HepG2 (cell line): ENCODE results near the gene ATR. TPM values are rescaled to one million over a fixed set of nuclear protein-coding genes. Genes with fewer than 3 reads are reported as not detected.
A peak's percentile ranks its signal among the peaks of the same experiment; 100 is the strongest.

Experiments
- BORCS8-MEF2B ChIP-seq: sonication (generic); formaldehyde crosslinking; IDR thresholded peaks from 2 replicates; pipeline ENCODE4 v1.8.0; 2022; ENCODE audit warnings: mild to moderate bottlenecking, missing genetic modification reagents
- ETV6 ChIP-seq: sonication (generic); formaldehyde crosslinking; conservative IDR thresholded peaks from 2 replicates; pipeline ENCODE4 v1.4.0; 2020; ENCODE audit warnings: missing genetic modification reagents
- FOXO1 ChIP-seq: sonication (generic); formaldehyde crosslinking; IDR thresholded peaks from 2 replicates; pipeline ENCODE4 v1.4.0; 2020; ENCODE audit warnings: missing genetic modification reagents
- HDAC1 ChIP-seq: sonication (generic); formaldehyde crosslinking; IDR thresholded peaks from 2 replicates; pipeline ENCODE4 v1.5.1; 2020; ENCODE audit warnings: mild to moderate bottlenecking, missing genetic modification reagents
- KAT7 ChIP-seq: IDR thresholded peaks from 2 replicates; pipeline ENCODE4 v1.6.1; 2018; ENCODE audit warnings: borderline replicate concordance, missing compliant biosample characterization
- POGZ ChIP-seq: sonication (generic); formaldehyde crosslinking; IDR thresholded peaks from 2 replicates; pipeline ENCODE4 v1.4.0; 2020; ENCODE audit warnings: mild to moderate bottlenecking, missing genetic modification reagents
- RBM22 ChIP-seq: fragments of 200-400 bp; formaldehyde crosslinking; optimal IDR thresholded peaks from 2 replicates; pipeline ENCODE3; 2017; ENCODE audit warnings: mild to moderate bottlenecking, low read length, moderate library complexity
- WIZ ChIP-seq: sonication (generic); formaldehyde crosslinking; IDR thresholded peaks from 2 replicates; pipeline ENCODE4 v1.5.1; 2020; ENCODE audit warnings: mild to moderate bottlenecking, missing genetic modification reagents
- ZNF350 ChIP-seq: sonication (generic); formaldehyde crosslinking; IDR thresholded peaks from 2 replicates; pipeline ENCODE4 v1.4.0; 2020; ENCODE audit warnings: mild to moderate bottlenecking, low read depth, missing genetic modification reagents, borderline replicate concordance
- ZNF703 ChIP-seq: sonication (generic); formaldehyde crosslinking; IDR thresholded peaks from 2 replicates; pipeline ENCODE4 v1.5.1; 2020; ENCODE audit warnings: missing genetic modification reagents, mild to moderate bottlenecking, moderate library complexity, borderline replicate concordance
- ZNF709 ChIP-seq: sonication (generic); formaldehyde crosslinking; IDR thresholded peaks from 2 replicates; pipeline ENCODE4 v1.5.0; 2020; ENCODE audit warnings: mild to moderate bottlenecking, missing genetic modification reagents
- ZNF83 ChIP-seq: sonication (generic); formaldehyde crosslinking; IDR thresholded peaks from 2 replicates; pipeline ENCODE4 v1.4.0; 2020; ENCODE audit warnings: missing genetic modification reagents, mild to moderate bottlenecking, borderline replicate concordance
- polyA plus RNA-seq, 8 experiments: library from polyadenylated mRNA; depleted of rRNA in 3 of 8; stranded (reverse) in 7 of 8; unstranded in 1 of 8; fragments of >200 nt; fragmentation: Illumina TruSeq in 4 of 8; extraction: Trizol in 4 of 8; gene quantifications; 2 replicates each; pipeline versions ENCODE4 v1.2.1 to v1.2.3, GENCODE V29; 2011 to 2016; ENCODE audit warnings: low read depth in 4 of 8, missing spikeins in 1 of 8, mixed read lengths in 1 of 8; ENCODE audit not compliant: insufficient read depth in 1 of 8
- total RNA-seq, 5 experiments: library from RNA; depleted of rRNA; stranded (reverse); fragments of >200 nt; fragmentation: Illumina TruSeq; extraction: Trizol; gene quantifications; 2 replicates each; pipeline ENCODE4 v1.2.3, GENCODE V29; 2016; ENCODE audit warnings: low read depth in 1 of 5
- TF ChIP-seq, protein P1 (sequence below): sonication (generic); formaldehyde crosslinking; IDR thresholded peaks from 2 replicates; pipeline ENCODE4 v1.4.0; 2020; ENCODE audit warnings: missing genetic modification reagents
- TF ChIP-seq, protein P2 (sequence below), 2 experiments: fragments of 450-650 bp in 1 of 2; sonication (generic) in 1 of 2; formaldehyde crosslinking in 1 of 2; IDR thresholded peaks; 2 replicates each; pipeline versions ENCODE4 v1.6.1 to v1.8.0; 2016 to 2022; ENCODE audit warnings: antibody characterized with exemption in 1 of 2, mild to moderate bottlenecking in 1 of 2, missing genetic modification reagents in 1 of 2

Gene ATR
- total and polyA plus RNA-seq, 2 of the 13 experiments (the other 11 are each of a cell fraction or from before 2014, with no cell fraction given), result 6.6 to 17.0 TPM

DNA sequence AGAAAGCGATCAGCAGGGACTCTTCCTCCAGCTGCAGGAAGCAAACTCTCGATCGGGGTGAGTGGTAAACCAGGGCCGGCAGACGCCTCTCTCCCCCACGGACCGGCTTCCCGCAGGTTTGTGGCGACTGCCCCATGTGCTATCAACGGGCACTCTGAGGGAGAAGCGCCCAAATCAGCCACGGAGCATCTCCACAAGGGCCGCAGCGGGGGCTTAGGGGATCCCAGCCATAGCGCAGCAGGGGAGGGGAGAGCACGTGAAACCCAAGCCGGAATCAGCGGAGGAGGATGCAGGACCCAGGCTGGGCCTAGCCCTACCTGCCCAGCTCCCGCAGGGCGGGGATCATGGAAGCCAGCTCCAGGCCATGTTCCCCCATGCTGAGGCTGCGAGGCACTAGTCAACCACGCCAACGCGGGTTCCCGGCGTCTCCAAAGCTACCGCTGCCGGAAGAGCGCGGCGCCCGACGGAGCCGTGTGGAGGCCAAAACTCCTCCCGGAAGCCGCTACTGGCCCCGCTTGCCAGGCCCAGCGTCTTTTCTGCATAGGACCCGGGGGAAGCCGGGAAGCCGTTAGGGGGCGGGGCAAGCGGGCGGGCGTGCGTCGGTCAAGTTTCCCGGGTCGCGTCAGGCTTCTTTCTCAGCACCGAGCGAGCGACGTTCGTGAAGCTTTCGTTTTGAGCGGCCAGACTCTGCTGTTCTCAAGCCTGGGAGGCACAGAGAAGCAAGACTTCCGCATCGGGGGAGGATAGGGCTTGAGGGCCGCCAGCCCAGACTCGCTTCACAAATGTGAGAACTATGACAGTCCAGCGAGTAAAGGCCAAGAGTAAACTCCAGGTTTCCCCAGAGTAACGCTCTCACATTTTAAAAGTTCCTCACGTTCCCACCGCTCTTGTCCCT, at the start of gene ATR (continued):
- TF ChIP-seq BORCS8-MEF2B, result peak; percentile 98
- TF ChIP-seq FOXO1 (CRISPR knock-in tag), result peak; percentile 62; the same call in 1 of the 2 replicates
- peak; percentile 91; the same call in 1 of the 2 replicates for TF ChIP-seq ZNF709 (CRISPR knock-in tag)
- TF ChIP-seq, protein P1, sequence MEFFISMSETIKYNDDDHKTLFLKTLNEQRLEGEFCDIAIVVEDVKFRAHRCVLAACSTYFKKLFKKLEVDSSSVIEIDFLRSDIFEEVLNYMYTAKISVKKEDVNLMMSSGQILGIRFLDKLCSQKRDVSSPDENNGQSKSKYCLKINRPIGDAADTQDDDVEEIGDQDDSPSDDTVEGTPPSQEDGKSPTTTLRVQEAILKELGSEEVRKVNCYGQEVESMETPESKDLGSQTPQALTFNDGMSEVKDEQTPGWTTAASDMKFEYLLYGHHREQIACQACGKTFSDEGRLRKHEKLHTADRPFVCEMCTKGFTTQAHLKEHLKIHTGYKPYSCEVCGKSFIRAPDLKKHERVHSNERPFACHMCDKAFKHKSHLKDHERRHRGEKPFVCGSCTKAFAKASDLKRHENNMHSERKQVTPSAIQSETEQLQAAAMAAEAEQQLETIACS (CRISPR knock-in tag), result peak; percentile 58; the same call in 1 of the 2 replicates
- TF ChIP-seq HDAC1 (CRISPR knock-in tag), result peak; percentile 100
- TF ChIP-seq ZNF83 (CRISPR knock-in tag), result no peak; the same call in 1 of the 2 replicates
- TF ChIP-seq, protein P2, sequence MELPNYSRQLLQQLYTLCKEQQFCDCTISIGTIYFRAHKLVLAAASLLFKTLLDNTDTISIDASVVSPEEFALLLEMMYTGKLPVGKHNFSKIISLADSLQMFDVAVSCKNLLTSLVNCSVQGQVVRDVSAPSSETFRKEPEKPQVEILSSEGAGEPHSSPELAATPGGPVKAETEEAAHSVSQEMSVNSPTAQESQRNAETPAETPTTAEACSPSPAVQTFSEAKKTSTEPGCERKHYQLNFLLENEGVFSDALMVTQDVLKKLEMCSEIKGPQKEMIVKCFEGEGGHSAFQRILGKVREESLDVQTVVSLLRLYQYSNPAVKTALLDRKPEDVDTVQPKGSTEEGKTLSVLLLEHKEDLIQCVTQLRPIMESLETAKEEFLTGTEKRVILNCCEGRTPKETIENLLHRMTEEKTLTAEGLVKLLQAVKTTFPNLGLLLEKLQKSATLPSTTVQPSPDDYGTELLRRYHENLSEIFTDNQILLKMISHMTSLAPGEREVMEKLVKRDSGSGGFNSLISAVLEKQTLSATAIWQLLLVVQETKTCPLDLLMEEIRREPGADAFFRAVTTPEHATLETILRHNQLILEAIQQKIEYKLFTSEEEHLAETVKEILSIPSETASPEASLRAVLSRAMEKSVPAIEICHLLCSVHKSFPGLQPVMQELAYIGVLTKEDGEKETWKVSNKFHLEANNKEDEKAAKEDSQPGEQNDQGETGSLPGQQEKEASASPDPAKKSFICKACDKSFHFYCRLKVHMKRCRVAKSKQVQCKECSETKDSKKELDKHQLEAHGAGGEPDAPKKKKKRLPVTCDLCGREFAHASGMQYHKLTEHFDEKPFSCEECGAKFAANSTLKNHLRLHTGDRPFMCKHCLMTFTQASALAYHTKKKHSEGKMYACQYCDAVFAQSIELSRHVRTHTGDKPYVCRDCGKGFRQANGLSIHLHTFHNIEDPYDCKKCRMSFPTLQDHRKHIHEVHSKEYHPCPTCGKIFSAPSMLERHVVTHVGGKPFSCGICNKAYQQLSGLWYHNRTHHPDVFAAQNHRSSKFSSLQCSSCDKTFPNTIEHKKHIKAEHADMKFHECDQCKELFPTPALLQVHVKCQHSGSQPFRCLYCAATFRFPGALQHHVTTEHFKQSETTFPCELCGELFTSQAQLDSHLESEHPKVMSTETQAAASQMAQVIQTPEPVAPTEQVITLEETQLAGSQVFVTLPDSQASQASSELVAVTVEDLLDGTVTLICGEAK (IDR thresholded peaks at IDR 0.05), result no peak
- TF ChIP-seq, protein P2 (CRISPR knock-in tag; IDR thresholded peaks at IDR 0.05), result peak; percentile 91; the same call in 1 of the 2 replicates
- peak; percentile 99 for TF ChIP-seq KAT7 (CRISPR knock-in tag)
- no peak for TF ChIP-seq RBM22
- TF ChIP-seq WIZ (CRISPR knock-in tag), result peak; percentile 83; the same call in 1 of the 2 replicates
- TF ChIP-seq ZNF350, result peak; percentile 99
- TF ChIP-seq POGZ (CRISPR knock-in tag), result peak; percentile 100
- peak; percentile 77; the same call in 1 of the 2 replicates for TF ChIP-seq ZNF703 (CRISPR knock-in tag)
- TF ChIP-seq ETV6 (CRISPR knock-in tag), result peak; percentile 95; the same call in 1 of the 2 replicates
